IPS DF 19.7 (cell line): ENCODE results near the gene SLC17A8.
"Not testable (repeated sequence)": the region's sequence is repeated elsewhere in the genome, so short reads cannot be mapped to it uniquely, and the experiment has no call there.

Source experiments
- DNase-seq: peaks from one replicate; pipeline ENCODE4 v3.0.0-alpha.2; 2013; ENCODE audit warnings: low read depth, low spot score

SLC17A8 gene

DNA sequence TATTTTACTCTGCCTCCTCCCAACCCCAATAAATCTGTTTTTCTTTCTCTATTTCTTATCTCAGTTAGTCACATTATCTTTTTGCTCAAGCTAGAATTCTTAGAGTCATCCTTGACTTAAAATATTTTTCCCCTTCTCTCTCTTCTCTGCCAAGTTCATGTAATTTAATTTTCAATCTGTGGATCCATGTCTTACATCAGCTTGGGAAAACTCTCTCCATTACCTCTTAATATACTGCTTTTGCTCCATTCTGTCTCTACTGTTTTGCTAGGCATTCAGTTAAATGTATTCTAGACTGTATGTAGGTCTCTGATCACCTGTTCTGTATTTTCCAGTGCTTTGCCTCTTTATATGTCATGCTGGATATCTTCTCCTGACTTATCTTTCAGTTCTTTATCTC, 65.8 kb downstream of the SLC17A8 start:
- no peak for DNase-seq

DNA sequence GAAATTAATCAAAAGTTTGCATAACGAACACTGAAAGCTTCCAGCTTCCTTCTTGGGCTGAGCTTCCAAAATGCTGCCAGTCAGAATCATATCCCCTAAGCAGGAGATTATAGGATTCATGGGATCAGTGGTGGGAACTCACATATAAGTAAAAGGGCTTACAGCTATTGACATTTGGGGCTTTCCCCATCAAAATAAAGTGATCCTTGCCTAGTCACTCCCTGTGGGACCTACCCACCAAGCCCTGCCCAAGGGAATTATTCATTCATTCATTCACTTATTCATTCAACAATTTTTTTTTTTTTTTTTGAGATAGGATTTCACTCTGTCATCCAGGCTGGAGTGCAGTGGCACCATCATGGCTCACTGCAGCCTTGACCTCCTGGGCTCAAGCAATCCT, 69.3 kb downstream of the SLC17A8 start:
- DNase-seq: no peak

DNA sequence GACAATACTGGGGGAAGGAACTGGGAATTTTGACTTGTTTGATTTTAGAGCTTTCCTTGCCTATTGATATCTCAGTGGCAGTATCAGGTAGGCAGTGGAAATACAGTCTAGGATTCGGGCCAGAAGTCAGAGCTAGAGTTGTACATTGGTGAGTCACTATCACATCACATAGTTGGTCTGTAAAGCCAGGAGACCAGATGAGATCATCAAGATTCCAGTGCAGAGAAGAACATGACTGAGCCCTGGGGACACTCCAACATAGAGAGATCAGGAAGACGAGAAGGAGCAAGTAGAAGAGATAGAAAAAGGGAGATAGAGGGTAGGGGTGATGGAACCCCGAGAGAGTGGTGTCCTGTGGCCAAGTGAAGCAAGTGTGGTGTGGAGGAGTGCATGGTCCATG, 70.2 kb downstream of the SLC17A8 start:
- no peak for DNase-seq

DNA sequence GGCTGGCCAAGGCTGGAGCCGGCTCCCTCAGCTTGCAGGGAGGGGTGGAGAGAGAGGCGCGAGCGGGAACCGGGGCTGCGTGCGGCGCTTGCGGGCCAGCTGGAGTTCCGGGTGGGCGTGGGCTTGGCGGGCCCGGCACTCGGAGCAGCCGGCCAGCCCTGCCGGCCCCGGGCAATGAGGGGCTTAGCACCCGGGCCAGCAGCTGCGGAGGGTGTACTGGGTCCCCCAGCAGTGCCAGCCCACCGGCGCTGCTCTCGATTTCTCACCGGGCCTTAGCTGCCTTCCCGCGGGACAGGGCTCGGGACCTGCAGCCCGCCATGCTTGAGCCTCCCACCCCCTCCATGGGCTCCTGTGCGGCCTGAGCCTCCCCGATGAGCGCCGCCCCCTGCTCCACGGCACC, 73.4 kb downstream of the SLC17A8 start:
- DNase-seq: not testable (repeated sequence)

DNA sequence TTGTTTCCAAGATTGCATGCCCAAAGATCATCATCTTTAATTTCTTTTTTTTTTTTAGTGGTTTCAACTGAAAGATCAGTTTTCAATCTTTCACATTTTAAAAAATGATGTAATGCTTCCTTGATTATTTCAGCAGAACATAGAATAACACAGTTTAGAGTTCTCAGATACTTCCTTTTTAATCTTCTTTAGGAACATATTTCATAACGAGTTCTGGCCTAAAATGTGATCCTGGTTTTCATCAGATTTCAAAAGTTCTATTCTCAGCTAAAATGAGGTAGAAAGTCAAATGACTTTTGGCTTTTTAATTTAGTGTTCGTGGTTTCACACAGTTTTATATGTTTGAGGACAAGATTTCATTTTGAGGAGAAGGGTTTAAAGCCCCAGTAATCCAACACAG, 76.8 kb downstream of the SLC17A8 start:
- DNase-seq: no peak

DNA sequence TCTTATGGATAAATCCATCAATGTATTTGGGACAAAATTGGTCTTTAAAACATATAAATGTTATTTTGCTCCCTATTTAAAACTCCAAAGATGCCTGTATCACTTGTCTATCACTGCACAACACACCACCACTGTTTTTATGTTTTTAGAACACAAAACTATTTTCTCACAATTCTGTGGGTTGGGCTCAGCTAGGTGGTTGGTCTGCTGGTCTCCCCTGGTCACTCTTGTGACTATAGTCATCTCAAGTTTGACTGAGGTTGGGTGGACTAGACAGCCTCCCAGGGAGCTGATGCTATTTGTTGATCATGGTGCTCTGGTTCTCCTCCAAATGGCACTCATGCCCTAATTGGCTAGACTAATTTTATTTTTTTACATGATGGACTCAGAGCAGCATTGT, 77.3 kb downstream of the SLC17A8 start:
- DNase-seq: no peak

DNA sequence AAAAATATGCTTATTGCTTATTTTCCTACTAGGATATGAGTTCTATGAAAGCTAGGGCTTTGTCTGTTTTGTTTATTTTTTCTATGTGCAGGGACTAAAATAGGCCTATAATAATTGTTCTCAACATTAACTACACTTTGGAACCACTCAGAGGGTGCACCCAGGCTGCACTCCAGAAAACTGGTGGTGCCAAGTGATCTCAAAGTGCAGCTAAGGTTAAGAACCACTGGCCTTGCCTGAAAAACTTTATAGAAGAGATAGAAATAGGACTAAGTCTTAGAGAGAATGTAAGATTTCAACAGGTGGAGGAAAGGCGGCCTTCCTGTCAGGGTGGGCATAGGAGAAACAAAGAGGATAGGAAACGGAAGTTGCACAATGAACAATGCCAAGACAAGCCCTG, 79.1 kb downstream of the SLC17A8 start:
- no peak for DNase-seq

DNA sequence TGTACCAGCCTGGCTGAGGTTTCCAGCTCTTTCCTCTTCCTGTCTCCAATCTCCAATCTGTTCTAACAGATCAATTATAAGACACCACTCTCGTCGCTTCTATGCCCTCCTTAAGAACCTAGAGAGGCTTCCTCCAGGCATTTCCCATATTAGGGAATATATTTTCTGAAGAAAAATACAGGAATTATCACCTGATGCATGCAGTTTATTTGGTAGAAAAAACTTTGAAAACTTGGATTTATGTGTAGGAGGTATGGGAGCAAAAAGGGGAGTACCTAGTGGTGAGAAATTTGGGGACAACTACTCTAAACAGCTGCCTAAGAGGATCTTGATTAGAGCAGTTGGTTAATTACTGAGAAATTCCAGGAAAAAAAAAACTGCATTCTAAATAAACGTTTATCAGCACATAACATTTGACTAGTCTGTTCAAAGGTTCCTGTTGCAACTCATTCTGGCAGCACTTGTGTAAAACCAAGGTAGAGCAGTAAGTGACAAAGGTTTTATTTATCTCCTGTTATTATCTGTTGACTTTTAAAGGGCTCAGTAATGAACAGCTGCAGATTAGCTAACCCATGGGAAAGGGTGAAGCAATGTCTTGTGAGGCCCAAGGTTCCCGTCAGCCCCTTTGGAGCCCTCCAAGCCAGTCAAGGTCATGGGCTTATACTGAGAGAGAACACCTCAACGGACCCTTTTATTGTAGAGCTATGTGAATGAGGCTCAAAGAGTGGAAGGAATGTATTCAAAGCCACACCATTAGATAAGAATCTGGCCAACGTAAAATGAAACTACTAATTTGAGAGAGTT, 80.4 kb downstream of the SLC17A8 start:
- no peak for DNase-seq

DNA sequence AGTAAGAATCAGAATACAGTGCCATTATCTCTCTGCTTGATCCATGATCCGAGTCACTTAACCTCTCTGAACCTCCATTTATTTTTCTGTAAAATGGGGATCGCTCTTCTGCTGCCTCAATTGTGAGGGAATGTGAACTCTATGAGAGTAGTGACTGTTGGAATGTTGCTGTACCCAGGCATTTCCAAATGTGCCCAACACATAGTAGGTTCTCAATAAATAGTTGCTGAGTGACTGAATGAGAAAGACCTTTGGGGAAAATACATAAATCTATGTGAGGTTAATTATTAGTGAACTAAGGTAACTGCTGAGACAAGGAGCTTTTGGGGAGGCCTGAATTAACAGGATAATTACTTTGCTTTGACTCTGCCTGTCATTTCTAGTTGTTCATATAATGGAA, 82.9 kb downstream of the SLC17A8 start:
- DNase-seq: no peak

DNA sequence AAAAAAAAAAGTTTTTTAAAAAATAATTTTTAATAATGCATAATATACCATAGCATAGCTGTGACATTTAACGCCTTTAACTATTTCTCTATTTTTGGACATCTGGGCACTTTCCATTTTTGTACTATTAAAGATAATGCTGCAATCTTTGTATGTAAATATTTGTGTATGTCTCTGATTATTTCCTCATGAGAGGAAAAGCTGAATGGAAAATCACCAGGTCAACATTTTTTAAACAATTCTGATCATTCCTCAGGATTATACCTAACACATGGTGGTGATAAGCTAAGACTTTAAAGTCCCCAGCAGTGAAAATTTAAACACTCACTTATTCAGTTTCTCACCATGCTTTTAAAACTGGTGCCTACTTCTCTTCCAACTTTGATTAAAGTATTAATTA, 85.5 kb downstream of the SLC17A8 start:
- DNase-seq: no peak

DNA sequence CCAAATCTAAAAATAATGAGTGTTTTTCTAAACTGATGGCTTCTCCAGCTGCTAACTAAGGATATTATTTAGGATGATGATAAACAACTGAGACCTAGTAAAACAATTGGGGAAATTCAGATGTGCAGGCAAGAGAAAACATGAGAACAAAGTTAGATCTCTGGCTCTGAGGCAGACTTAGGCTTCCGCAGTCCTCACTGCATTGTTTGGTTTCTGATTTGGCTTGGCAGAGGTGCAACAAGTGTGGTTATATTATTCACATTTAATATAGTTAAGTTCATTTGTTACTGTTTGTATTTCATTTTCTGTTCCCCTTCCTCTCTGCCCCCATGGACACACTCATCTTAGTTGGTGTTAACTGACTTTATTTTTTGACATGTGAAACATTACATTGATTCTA, 86.6 kb downstream of the SLC17A8 start:
- DNase-seq: no peak

DNA sequence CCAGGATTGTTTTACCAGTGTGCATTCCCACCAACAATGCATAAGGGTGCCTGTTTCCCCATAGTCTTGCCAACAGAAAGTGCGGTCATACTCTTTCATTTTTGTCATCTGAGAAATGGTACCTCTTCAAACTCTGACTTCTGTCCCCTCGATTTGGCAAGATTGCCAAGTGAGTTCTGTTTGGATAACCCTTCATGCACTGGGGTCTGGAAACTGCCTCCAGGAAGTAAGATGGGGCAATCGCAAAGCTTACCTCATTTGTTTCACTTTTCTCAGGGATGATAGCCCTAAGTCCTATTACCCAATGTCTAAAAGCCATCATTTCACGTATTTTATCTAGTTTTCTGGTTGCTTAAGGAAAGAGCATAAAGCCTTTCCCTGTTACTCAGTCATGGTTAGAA, 88.2 kb downstream of the SLC17A8 start:
- no peak for DNase-seq

DNA sequence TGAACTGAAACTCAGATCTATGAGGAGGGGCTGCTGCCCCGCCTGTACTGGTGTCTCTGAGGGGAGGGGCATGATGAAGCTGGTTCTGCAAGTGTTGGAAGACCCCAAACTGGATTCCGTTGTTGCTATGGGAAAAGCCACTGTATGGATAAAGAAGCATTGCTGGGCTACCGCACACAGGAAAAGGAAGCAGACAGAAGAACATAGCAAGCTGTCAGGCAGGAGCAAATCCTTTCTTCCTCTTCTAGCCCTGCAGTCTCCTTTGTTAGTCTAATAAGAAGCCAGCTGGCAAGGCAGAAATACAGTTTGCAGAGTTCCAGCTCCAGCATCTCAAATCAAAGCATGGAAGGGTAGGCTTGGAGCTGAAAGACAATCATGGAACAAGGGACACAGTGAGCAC, 90.5 kb downstream of the SLC17A8 start:
- no peak for DNase-seq

DNA sequence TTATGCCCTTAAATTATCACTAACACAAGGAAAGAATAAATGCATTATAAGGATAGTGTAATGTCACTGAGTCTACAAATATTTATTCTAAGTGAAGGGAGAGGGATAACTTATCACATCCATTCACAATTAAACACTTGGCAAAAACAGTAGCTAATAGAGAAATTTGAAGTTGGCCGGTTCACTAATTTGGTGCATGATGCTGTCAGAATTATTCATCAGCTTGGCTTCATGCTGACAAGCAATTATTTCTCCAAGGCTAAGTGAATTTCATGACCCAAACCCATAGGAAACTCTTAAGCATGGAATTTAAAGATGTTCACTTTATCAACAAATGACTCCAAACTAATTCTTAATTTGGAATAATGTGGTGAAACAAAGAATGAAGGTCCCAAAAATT, 91.8 kb downstream of the SLC17A8 start:
- DNase-seq: no peak

DNA sequence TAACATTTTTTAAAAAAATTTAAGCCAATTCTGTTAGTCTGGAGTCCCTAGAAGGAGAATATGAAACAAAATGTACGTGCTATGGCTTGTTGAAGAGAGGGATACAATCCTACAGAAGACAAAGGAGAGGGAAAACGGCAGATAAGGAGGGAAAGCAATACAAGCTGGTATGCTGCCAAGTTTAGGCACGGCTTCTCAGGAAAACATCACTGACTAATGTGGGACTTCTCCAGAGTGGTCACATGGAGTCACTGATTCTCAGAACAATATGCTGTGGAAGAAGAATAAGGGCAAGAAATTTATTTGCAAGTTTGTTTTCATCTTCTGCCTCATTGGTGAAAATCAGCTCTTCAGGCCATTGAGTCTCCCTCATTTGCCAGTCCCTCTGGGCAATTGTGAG, 93.9 kb downstream of the SLC17A8 start:
- DNase-seq: no peak

DNA sequence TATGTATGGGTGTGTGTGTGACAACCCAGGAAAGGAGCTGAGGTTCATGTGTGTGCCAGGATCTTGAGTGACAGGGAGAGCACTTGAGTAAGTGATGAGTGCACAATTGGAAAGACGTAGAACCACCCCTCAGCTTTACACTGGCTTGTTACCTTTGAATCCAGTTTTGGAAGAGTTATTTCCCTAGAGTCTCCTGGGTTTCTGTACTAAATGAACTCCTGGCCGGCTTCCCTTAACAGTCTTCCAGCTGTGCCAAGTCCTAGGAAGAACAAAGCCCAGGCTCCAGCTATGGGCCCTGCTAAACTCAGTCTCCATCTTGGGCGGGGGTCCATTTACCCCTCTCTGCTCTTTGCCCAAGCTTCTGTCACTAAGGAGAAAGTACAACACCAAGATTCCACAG, 97.1 kb downstream of the SLC17A8 start:
- DNase-seq: no peak

DNA sequence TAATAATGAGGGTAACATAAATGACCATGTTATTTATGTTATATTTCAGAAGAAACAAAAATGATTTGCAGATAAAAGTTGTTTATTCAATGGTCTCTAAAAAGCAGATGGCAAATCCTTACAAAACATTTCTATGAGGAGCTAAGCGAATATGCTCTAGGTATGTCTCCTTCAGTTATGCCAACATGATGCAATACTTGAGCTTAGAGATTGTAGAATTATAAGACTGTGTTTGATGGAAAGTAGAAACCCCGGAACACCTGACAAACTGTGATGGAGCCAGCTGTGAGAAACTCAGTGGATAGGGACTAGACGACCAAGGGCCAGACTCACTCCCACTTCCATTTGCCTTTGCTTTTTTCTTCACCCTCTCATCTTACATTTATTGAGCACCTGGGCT, 99.0 kb downstream of the SLC17A8 start:
- DNase-seq: no peak

DNA sequence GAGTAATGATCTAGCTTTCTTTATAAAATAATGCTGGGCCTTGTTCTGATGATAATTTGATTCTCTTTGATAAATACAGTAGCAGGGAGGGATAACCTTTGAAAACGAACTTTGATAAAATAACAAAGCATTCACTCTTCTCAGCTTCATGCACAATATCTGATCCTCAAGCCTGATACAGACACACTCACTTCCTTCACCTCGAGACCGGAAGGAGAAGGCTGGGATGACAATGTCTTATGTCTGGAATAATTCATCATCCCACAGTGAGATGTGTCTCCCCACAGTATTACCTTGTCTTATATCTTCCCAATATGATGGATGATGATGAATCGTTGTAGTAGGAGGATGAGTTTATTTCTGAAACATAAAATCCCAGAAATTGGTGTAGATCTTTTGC, 101.3 kb downstream of the SLC17A8 start:
- DNase-seq: no peak

DNA sequence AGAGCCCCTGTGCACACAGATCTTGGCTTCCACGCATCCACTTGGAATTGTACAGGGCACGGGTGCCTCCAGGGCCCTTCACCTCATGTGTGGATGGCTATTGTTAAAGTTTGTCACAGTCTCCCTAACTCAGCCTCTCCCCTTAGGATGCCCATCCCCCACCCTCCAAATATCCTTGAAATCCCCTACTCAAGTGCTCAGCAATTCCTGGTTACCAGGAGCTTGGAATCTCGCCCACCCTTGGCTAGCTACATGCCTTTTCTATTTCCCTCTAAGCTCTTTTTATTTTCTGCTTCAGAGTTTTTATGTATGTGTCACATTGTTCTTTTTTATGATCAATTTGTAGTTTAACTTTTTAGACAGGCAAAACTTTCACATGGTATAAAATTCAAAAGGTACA, 103.8 kb downstream of the SLC17A8 start:
- DNase-seq: no peak

DNA sequence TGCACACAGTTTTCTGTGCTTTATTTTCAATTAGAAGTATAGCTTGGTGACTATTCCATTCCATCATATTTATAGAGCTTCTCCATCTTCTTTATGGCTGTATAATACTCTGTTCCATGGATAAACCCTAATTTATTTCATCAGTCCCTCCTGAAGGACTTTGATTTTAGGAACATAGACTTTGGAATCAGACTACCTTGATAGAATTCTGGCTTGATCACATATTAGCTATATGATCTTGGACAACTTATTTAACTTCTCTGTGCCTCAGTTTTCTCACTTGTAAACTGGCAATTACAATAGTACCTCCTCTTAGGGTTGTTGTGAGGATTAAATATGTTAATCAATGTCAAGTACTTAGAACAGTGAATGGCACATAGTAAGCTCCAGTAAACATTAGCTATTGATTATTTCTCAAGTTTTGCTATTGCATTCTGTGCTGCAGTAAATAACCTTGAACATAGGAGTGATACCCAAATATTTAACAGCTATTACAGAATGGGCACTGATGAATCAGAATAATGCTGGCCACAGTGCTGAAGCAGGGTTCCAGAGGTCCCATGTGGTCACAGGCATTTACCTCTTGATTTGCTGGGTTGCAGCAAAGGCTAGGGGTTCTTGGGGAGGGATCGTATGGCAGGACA, 104.6 kb downstream of the SLC17A8 start:
- DNase-seq: no peak

DNA sequence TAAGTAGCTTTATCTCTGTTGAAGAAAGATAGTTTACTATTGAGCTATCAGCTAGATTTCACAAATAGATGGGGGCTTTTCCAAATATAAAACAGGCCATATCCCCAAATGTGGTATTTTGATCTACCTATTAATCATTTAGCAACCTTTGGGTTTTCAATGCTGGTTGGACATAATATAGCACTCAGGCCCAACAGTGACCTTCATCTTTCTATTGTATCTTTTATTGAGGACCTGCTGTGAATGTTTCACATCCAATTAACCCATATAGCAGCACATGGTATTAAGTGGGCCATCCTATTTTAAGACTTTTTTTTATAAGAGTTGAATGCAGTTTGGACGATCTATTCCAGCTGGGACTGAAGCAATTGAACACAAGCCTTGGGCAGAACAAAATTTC, 106.8 kb downstream of the SLC17A8 start:
- DNase-seq: no peak

DNA sequence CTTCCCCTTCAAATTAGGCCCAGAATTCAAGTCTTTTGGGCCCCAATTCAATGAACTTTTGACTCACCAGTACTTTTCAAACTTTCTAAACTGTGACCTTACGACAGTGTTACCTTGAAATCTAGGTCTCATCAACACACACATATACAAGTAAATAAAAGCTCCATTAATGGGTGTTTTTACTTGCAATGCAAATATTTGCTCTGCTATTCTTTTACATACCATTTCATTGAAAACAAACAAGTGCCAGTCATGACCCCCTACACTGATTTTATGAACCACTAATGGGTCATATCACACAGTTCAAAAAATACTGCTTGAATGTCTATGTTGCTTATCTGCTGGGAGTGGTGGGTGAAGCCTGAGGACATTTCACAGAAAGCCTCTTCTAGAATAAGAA, 107.7 kb downstream of the SLC17A8 start:
- DNase-seq: no peak

DNA sequence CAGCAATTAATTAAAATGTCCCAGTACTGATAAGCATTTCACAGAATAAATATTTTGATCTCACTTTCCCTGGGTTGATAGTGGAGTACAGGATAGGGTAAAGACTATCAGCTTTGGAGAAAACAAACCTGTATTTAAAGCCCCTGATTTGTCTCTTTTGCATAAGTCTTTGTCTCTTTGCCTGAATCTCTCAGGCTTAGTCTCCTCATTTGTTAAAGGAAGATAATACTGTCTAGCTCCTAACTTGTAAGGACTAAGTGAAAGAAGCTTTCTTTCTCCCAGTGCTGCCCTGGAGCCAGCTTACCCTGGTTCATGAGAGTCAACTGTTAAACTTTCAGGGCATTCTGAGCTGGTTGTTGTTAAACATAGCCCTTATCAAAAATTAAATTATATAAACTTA, 111.3 kb downstream of the SLC17A8 start:
- DNase-seq: no peak
